AG20443 (cell line): ENCODE measurements around the gene ZNF214.

ENCODE experiments used
- DNase-seq: peaks from one replicate; pipeline ENCODE4 v3.0.0; 2012; ENCODE audit warnings: low spot score, mixed read lengths

The ZNF214 gene

GRCh38 chr11:7020183-7020917 lies at the start of gene ZNF214, which contains the start of gene NLRP14:
Gene ZNF214 (minus strand): TSS chr11:7020346. CDS start chr11:7002835, 17,511 bp downstream.
Gene NLRP14 (plus strand): TSS chr11:7020479. CDS start chr11:7038587, 18,108 bp downstream.
- DNase-seq, result peak; percentile 99

GRCh38 chr11:7062534-7062933 lies 42.4 kb upstream of the ZNF214 start:
- no peak for DNase-seq

DNA sequence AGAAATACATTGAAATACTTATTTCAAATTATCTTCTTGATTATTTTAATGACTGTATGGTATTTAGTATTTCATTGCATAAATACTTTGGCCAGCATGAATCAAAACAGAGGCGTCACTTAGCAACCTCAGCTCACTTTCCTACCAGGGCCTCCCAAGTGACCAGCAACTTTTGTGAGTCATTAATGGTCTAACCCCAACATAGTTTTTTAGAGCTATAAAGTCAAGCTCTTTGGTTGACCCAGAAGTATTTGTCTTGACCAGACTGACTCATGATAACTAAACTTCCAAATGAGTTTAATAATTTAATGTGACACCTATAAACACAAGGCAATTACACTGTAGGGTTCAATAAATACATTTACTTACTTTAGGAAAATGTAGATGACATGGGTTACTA lies 40.7 kb upstream of the ZNF214 start:
- peak; percentile 72 for DNase-seq

GRCh38 chr11:7057641-7058040 lies 37.5 kb upstream of the ZNF214 start:
- DNase-seq, result no peak

DNA sequence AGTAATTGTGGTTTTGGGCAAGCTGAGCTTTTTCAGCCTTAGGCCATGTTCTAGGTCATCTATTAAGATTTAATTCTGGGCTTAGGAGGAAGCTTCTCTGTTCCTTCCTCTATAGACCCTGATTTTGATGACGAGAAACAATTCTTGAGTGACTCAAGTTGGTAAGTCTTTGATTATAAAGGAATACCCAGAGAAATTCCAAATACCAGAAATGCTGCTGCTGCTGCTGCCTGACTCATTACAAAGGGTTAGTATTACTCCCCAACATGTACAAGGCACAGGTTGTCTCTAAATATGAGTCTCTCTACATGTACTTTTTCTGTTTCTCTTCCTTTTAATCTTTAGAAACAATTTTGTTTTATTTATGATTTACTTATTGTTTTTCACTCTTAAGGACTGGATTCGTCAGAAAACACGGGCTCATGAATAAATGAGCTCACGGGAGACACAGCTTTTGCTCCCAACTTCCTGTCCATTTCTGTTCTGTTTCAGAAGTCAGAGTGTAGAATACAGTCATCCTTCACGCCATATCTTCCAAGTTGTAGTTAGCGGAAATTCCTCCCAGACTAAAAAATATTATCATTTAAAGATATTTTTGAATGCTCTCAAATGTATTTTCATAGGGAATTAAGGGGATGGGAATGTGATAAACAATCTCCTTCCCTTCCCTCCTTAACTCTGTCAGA lies 36.8 kb upstream of the ZNF214 start:
- no peak for DNase-seq

GRCh38 chr11:7050191-7050590 lies 30.0 kb upstream of the ZNF214 start:
- no peak for DNase-seq

DNA sequence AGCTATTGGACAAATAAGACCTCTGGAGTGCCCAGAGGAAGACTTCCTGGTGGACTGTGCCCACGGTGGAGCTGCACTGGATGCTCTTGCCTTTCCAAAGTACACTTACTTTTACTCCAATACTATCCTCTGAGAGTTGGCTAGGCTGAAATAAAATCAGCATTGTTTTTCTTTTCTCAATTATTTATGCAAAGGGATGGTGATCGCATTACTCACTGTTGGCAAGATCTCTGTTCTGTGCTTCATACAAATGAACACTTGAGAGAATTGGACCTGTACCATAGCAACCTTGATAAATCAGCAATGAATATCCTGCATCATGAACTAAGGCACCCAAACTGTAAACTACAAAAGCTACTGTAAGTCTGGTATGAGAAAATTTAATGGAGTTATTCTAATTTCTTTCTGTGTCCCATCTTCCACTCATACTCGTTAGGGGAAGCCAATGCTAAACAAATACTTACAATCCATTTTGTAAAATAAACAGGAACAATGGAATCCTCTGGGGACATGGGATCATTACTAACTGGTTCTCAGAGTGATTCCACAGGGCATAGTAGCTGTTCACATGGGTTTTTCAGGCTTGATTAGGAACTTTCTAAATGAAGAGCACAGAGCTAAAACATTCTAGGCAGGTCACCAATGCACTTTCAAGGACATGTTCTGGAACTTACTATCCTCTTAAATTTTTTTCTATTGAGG lies 26.5 kb upstream of the ZNF214 start:
- peak; percentile 26 for DNase-seq

DNA sequence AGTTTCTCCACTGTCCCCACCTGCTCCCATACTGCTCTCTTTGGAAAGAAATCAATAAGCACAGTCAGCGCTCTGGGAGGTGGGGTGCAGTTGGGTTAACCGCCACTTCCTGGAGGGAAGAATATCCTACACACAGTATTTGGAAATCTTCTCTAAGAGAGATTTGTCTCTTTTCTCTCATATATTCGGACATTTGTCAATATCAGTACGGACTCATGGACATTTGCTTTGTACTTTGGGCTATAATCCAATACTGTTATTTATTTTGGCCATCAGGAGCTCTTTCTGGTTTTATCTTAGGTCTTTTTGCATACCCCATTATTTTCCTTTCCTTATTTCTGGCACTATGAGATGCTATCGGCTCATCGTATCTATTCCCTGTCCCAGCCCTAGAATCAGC lies 13.9 kb upstream of the ZNF214 start:
- DNase-seq, result no peak

GRCh38 chr11:7032692-7033091 lies 12.5 kb upstream of the ZNF214 start:
- DNase-seq, result no peak

- DNase-seq, result no peak
Observed at GRCh38 chr11:7031471-7031871, 11.3 kb upstream of the ZNF214 start.

DNA sequence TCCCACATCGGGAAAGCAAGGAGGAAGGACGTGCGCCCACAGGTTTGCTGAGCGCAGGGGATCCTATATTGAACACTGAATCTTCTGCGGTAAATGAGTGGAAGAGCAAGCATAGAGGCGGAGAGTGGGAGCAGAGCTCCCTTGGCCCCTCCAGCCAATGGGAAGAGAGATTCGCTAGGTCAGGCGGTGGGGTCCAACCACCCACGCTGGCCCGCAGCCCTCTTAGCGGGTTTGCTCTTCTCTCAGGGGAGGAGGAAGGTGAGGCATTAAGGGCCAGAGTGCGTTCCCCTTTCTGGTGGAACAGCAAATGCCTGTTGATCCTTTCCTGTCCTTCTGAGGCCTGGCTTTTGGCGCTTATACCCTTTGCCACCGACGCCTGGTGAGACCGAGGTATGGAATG lies 10.7 kb upstream of the ZNF214 start:
- no peak for DNase-seq

DNA sequence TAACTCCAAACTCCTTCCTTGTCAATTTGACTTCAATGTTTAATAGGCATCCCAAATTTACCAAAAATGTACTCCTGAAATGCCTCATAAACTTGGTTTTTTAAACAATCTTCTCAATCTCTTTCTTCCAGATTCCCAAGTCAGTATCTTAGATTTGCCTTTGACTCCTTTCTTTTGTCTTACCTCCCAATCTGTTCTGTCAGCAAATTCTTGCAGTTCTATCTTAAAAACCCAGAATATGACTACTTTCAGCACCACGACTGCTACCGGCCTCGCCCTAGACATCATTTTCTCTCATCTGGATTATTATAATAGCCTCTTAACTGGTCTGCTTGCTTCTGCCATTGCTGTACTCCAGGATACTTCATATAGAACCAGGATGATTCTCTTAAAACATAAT lies 8.0 kb upstream of the ZNF214 start:
- no peak for DNase-seq

DNA sequence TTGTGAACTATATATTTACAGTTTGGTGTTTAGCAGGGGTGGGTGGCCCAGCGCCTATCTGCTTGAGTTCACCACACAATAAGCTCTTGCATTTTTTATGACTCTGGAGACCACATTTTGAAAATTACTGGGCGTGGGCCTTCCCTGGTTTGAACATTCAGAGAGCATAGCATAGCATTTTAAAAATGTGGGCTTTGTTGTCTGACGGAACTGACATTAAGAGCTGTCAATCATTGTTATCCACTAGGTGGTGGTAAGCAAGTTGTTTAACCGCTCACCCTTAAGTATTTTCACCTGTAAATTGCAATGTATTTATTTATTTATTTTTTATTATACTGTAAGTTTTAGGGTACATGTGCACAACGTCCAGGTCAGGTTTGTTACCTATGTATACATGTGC lies 1.2 kb upstream of the ZNF214 start:
- DNase-seq, result no peak

DNA sequence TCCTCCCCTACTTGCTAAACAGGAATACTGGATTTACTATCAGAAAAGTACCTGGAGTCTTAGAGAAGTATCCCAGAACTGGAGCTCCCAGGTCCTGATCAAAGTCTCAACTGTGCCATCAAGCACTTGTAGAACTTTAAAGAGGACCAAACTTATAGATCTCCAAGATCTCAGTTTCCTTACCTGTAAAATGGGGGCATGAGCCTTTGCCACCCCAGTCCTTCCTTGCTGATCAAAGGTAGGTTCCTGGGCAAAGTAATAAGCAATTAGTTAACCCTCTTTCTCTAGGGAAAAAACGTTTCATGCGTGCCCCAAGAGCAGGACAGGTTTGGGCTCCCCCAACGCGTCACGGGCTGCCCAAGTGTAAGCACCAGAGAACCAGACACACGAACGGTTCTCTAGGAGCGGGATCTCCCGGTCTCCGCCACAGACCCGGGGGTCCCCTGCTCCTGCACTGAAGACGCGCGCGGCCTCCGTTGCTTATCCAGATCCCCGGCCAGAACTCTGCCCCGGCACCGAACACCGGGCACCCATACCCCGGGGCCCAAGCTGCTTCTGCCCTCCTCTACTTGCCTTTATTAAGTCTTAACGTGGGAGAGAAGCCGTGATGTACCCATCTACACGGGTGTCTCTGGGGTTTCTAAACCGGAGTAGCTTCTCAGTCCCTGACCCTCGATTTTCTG lies 505 bp downstream of the ZNF214 start:
- DNase-seq, result peak; percentile 65

GRCh38 chr11:7016011-7016410 lies 4.1 kb downstream of the ZNF214 start:
- no peak for DNase-seq

GRCh38 chr11:7014118-7014517 lies 6.0 kb downstream of the ZNF214 start:
- DNase-seq, result no peak

GRCh38 chr11:7004482-7004881 lies 15.7 kb downstream of the ZNF214 start:
- DNase-seq, result peak; percentile 40

DNA sequence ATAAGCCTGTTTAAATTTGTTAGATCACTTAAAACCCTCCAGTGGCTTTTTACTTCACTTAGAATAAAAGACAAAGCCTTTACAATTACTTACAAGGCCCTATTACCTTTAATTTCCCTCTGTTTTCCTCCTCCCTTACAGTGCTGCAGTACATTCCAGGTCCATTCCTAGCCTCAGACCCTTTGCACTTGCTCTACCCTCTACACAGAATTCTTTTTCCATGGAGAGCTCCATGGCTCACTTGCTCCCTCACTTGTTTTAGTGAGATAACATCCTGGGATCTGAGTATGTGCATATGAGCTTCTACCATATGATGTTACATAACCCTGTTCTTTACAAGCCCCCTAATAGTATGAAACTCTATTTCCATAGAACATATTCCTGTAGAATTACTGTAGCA lies 24.4 kb downstream of the ZNF214 start:
- DNase-seq, result no peak

GRCh38 chr11:6992457-6993417 lies 27.4 kb downstream of the ZNF214 start:
- DNase-seq, result peak; percentile 31

- DNase-seq, result peak; percentile 42
Observed at GRCh38 chr11:6992026-6992425, 28.1 kb downstream of the ZNF214 start.

DNA sequence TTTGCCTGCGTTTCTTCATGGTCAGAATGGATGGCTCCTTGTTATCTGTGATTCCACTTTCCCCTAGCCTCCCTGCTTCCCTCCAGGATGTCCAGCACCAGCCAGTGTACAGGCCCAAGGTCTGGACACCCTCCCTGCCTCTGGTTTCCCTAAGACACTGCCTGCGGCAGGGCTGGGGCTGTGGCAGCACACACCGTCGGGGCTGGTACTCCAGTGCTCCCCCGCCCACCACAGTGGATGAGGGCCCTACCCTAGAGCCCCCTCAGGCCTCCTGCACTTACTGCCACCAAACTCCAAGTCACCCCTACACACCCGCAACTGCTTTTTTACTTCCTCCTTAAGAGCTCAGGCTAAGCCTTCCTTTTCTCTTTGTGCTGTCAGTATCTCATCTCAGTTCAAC lies 28.9 kb downstream of the ZNF214 start:
- DNase-seq, result no peak
